Activated CD4-positive, CD25-positive, alpha-beta regulatory T cell treated with anti-CD3 and anti-CD28 coated beads, Interleukin-2, amount 50 U/mL, for 16 hours (primary cell): Measurements from ENCODE around the gene RBMS2.
A peak's percentile ranks its signal among the peaks of the same experiment; 100 is the strongest.
"Not testable (repeated sequence)": the region's sequence is repeated elsewhere in the genome, so short reads cannot be mapped to it uniquely, and the experiment has no call there.

Experiments used
- DNase-seq: peaks from one replicate; pipeline ENCODE4 v3.0.0-alpha.2; 2020; ENCODE audit warnings: low read depth, low spot score

RBMS2 gene

GRCh38 chr12:56521590-56522371 lies at the start of gene RBMS2:
TSS of gene RBMS2 (plus strand) at chr12:56521820. CDS start at chr12:56522024, 204 bp downstream.
- no peak for DNase-seq

- DNase-seq, result no peak
Measured at GRCh38 chr12:56474389-56474788, 47.2 kb upstream of the RBMS2 start.

- DNase-seq, result no peak
Measured at GRCh38 chr12:56476143-56476542, 45.5 kb upstream of the RBMS2 start.

- no peak for DNase-seq
Measured at GRCh38 chr12:56476972-56477432, 44.6 kb upstream of the RBMS2 start.

- DNase-seq, result no peak
Measured at GRCh38 chr12:56477521-56478225, 43.9 kb upstream of the RBMS2 start.

GRCh38 chr12:56479625-56480024 lies 42.0 kb upstream of the RBMS2 start:
- DNase-seq, result no peak

GRCh38 chr12:56484566-56484965 lies 37.1 kb upstream of the RBMS2 start:
- DNase-seq, result no peak

- no peak for DNase-seq
Measured at GRCh38 chr12:56486694-56487093, 34.9 kb upstream of the RBMS2 start.

- no peak for DNase-seq
Measured at GRCh38 chr12:56487448-56488040, 34.1 kb upstream of the RBMS2 start.

- peak; percentile 46 for DNase-seq
Measured at GRCh38 chr12:56488041-56488955, 33.3 kb upstream of the RBMS2 start, which contains the start of gene GLS2. TSS of gene GLS2 (minus strand) at chr12:56488161. CDS start at chr12:56488118, 43 bp downstream.

- DNase-seq, result no peak
Measured at GRCh38 chr12:56490360-56490759, 31.3 kb upstream of the RBMS2 start.

GRCh38 chr12:56493409-56494105 lies 28.1 kb upstream of the RBMS2 start:
- not testable (repeated sequence) for DNase-seq

- DNase-seq, result not testable (repeated sequence)
Measured at GRCh38 chr12:56494106-56494415, 27.6 kb upstream of the RBMS2 start.

- not testable (repeated sequence) for DNase-seq
Measured at GRCh38 chr12:56494481-56494880, 27.1 kb upstream of the RBMS2 start.

- peak; percentile 24 for DNase-seq
Measured at GRCh38 chr12:56496704-56497103, 24.9 kb upstream of the RBMS2 start.

- not testable (repeated sequence) for DNase-seq
Measured at GRCh38 chr12:56498126-56498902, 23.3 kb upstream of the RBMS2 start.

GRCh38 chr12:56499452-56499851 lies 22.2 kb upstream of the RBMS2 start:
- not testable (repeated sequence) for DNase-seq

- not testable (repeated sequence) for DNase-seq
Measured at GRCh38 chr12:56499879-56500278, 21.7 kb upstream of the RBMS2 start.

GRCh38 chr12:56510786-56511185 lies 10.8 kb upstream of the RBMS2 start:
- DNase-seq, result no peak

GRCh38 chr12:56514014-56514318 lies 7.7 kb upstream of the RBMS2 start:
- DNase-seq, result not testable (repeated sequence)
